Thyroid gland (tissue), 4 donors: ENCODE measurements around the gene ZNF382.

Source experiments
- POLR2A ChIP-seq, 2 donors: fragments of 450-650 bp; IDR thresholded peaks; one replicate each; pipeline ENCODE4 v1.6.1; 2017; ENCODE audit warnings: antibody characterized with exemption in 2 of 2, mild to moderate bottlenecking in 2 of 2, moderate library complexity in 1 of 2
- TF ChIP-seq, protein P1 (sequence below), 6 experiments: fragments of 200-600 bp in 3 of 6; fragments of 450-650 bp in 3 of 6; sonication (generic) in 3 of 6; IDR thresholded peaks; one replicate each; pipeline ENCODE4 v1.5.1; 2016 to 2019; ENCODE audit warnings: antibody characterized with exemption in 6 of 6, mild to moderate bottlenecking in 2 of 6, inconsistent platforms in 1 of 6, moderate library complexity in 1 of 6

- TF ChIP-seq, protein P1, sequence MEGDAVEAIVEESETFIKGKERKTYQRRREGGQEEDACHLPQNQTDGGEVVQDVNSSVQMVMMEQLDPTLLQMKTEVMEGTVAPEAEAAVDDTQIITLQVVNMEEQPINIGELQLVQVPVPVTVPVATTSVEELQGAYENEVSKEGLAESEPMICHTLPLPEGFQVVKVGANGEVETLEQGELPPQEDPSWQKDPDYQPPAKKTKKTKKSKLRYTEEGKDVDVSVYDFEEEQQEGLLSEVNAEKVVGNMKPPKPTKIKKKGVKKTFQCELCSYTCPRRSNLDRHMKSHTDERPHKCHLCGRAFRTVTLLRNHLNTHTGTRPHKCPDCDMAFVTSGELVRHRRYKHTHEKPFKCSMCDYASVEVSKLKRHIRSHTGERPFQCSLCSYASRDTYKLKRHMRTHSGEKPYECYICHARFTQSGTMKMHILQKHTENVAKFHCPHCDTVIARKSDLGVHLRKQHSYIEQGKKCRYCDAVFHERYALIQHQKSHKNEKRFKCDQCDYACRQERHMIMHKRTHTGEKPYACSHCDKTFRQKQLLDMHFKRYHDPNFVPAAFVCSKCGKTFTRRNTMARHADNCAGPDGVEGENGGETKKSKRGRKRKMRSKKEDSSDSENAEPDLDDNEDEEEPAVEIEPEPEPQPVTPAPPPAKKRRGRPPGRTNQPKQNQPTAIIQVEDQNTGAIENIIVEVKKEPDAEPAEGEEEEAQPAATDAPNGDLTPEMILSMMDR (IDR thresholded peaks at IDR 0.05) = no peak
- TF ChIP-seq POLR2A (IDR thresholded peaks at IDR 0.05) = no peak
These were observed 435 bp upstream of the ZNF382 start for GRCh38 chr19:36604656-36605100.
